Lower leg skin (tissue), 3 donors: ENCODE results near the gene SPAG8.

Source experiments
- CTCF ChIP-seq, 3 donors: fragments of 450-650 bp; IDR thresholded peaks; one replicate each; pipeline ENCODE4 v1.5.1; 2016; ENCODE audit warnings: antibody characterized with exemption in 3 of 3, mild to moderate bottlenecking in 3 of 3, moderate library complexity in 2 of 3
- POLR2A ChIP-seq, 2 donors: fragments of 450-650 bp; IDR thresholded peaks; one replicate each; pipeline ENCODE4 v1.6.1; 2016 to 2017; ENCODE audit warnings: antibody characterized with exemption in 2 of 2, mild to moderate bottlenecking in 1 of 2, moderate library complexity in 1 of 2

- TF ChIP-seq CTCF (IDR thresholded peaks at IDR 0.05) (no peak), POLR2A (IDR thresholded peaks at IDR 0.05) (no peak)
Observed at GRCh38 chr9:35774907-35775635, 37.0 kb downstream of the SPAG8 start.
